ENCODE data around the gene THOC5. TPM values are rescaled to one million over a fixed set of nuclear protein-coding genes. Genes with fewer than 3 reads are reported as not detected.
A peak's percentile ranks its signal among the peaks of the same experiment; 100 is the strongest.

Gene THOC5
- total and polyA plus RNA-seq, 2 of the 4 experiments (the other 2 are of a cell fraction) = 68.4 to 73.7 TPM

DNA sequence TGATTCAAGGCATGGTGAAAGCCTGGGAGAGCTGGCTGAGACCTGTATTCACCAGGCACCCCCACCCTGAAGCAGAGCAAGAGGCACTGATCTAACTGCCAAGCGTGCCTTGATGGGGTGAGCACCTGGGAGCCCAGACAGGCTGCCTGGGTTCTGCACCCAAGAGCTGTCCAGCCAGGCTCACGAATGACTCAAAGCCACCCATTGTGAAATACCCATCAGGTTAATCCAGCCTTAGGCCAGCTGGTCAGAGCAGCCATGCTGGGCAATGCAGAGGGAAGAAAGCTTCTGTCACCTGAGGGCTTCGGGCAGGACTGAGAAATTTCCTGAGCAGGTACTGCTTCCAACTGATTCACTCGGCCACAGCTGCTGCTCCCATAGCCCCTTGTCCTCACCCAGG is 22.1 kb downstream of the THOC5 start:
- ChIA-PET POLR2A (ENCODE audit: unreplicated experiment) (no interaction called here), CTCF (no interaction called here)
- Histone ChIP-seq H3K4me1 (ENCODE audit: control insufficient read depth, insufficient read depth, low read length) (no peaks in the 10 kb centered on the region), H2BK120ac (ENCODE audit: low read depth, low read length) (no peak overlapping the region), H4K20me1 (ENCODE audit: insufficient read depth, low read length) (no peaks in the 10 kb centered on the region), H3K9me3 (ENCODE audit: control insufficient read depth, insufficient read depth, low read length) (no peaks in the 10 kb centered on the region), H3K4ac (ENCODE audit: low read depth, low read length) (no peak overlapping the region), H3K23ac (ENCODE audit: low read depth, low read length) (no peak overlapping the region), H3K4me2 (ENCODE audit: low read depth, low read length) (no peak overlapping the region), H2AK5ac (ENCODE audit: low read depth, low read length) (no peak overlapping the region), H3K79me1 (ENCODE audit: low read depth in 1 of 2, low read length in 2 of 2) (no peaks in the 10 kb centered on the region; a peak in 1 of 4 replicates), H2AFZ (replicated peaks; ENCODE audit: low read length, poor library complexity) (no peak overlapping the region), H3K27ac (ENCODE audit: insufficient read depth, low read length) (no peak overlapping the region), H3K27me3 (ENCODE audit: control insufficient read depth, insufficient read depth, low read length) (no peaks in the 10 kb centered on the region), H4K8ac (ENCODE audit: low read depth in 2 of 2, low read length in 2 of 2) (no peak overlapping the region), H2BK5ac (ENCODE audit: low read depth, low read length, poor library complexity, severe bottlenecking) (no peak overlapping the region), H3K18ac (ENCODE audit: low read depth, low read length) (no peak overlapping the region), H4K5ac (ENCODE audit: low read depth, low read length) (no peak overlapping the region), H3K56ac (ENCODE audit: extremely low read depth, insufficient read depth, low read length) (no peak overlapping the region), H3K9ac (ENCODE audit: low read depth, low read length) (no peak overlapping the region), H2BK20ac (ENCODE audit: low read depth, low read length) (no peak overlapping the region), H4K91ac (ENCODE audit: insufficient read depth, low read depth, low read length) (no peak overlapping the region), H2BK15ac (ENCODE audit: low read depth, low read length) (no peak overlapping the region), H3K14ac (replicated peaks; ENCODE audit: low read depth, low read length) (no peak overlapping the region), H3K9me1 (ENCODE audit: insufficient read depth, low read length) (no peaks in the 10 kb centered on the region), H2AK9ac (replicated peaks; ENCODE audit: low read depth, low read length, poor library complexity) (no peak overlapping the region), H3K36me3 (ENCODE audit: control insufficient read depth, insufficient read depth, low read length) (peaks cover 48% of the 10 kb centered on the region), H3K4me3 (ENCODE audit: insufficient read depth, low read depth, low read length) (no peak overlapping the region)
- ATAC-seq (ENCODE audit: low read depth) (no peak), DNase-seq (no peak)
- in situ Hi-C loops (cut with MboI; ENCODE audit: low sequenced_read_pairs) (no loop called here), intact Hi-C loops (cut with micrococcal nuclease) (no loop called here), dilution Hi-C loops (cut with HindIII; ENCODE audit: low sequenced_read_pairs, unreplicated experiment) (no loop called here)
- TF ChIP-seq FOS (IDR thresholded peaks at IDR 0.05; ENCODE audit: low read depth, low read length) = no peak
- TF ChIP-seq CEBPB (IDR thresholded peaks at IDR 0.05; ENCODE audit: low read depth, low read length) = peak; percentile 39; the same call in 1 of the 2 replicates
- BruUV-seq (replicated peaks) = no TSS peak
- 100% methylated on average over 1 of the region's 4 CpGs; no CpG with 5 or more reads in 1 of the 2 experiments for WGBS, 2 experiments (ENCODE audit: extremely low coverage in 2 of 2, insufficient read length in 1 of 2)
